ENCODE results near the gene SEMA5A.

SEMA5A gene

DNA sequence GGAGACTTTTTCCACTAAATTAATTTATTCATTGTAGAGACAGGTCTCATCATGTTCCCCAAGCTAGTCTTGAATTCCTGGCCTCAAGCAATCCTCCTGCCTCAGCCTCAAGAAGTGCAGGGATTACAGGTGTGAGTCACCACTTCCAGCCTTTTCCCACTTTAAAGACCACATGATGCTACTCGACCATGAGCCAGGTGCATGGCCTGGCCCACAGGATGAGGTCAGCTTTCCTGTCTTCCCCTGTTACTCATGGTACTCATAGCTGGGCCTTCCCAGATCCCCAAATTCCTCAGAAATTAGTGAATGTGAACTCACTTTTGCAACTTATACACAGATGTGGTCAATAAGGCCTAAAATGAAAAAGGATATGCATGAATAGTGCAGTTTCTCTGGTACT is 395.9 kb downstream of the SEMA5A start:
- DNase-seq, result no peak

DNA sequence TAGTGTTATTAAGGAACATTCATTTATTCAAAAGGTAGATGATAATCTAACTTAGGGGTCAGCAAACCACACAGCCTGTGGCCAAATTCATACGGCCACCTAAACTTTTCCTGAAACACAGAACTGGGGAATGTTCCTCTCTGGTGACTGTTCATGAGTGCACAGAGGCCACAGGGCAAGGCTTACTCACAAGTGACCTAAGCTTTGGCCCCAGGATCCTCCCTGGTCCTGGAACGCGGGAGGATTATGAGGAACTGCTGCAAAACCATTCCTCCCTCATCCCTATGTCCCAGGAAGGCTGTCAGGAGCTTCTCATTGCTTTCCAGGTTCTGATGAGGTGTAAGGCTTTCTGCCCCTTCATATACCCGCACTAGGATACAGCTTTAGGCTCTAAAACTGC is 397.6 kb downstream of the SEMA5A start:
- no peak for DNase-seq

DNA sequence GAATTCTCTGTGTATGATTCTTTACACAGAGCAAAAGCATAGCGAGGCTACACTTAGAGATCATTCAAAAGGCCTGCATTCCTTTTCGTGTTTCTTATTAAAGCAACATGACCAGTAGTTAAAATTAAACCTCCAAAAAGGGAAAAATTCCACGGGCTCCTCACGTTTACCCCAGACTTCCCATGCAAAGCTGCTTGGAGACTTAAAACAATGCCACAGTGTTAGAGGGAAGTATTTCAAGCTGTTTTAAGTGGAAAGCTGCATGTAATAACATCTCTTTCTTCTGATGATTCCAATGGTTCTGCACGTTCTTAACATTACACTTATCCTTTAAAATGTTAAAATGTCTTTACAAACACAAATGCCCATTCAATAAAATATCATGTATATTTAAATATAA is 405.2 kb downstream of the SEMA5A start:
- DNase-seq, result no peak

DNA sequence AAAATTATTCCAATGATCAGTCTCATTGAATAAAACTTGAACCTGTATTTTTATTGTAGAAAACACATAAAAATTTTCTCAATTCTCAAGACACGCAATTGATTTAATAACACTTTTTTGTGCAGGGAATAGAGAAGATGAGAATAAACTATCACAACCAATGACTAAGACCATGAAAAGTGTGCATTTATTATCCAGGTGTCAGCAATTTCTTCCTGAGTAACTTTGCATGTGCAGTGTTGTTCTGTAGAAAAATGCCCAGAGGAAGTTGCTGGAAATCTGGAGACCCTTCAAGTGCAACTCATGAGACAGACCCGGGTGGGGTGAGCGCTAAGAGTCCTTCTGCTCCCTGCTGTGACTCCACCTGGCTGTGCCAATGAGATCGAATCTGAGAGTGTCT is 405.7 kb downstream of the SEMA5A start:
- no peak for DNase-seq

DNA sequence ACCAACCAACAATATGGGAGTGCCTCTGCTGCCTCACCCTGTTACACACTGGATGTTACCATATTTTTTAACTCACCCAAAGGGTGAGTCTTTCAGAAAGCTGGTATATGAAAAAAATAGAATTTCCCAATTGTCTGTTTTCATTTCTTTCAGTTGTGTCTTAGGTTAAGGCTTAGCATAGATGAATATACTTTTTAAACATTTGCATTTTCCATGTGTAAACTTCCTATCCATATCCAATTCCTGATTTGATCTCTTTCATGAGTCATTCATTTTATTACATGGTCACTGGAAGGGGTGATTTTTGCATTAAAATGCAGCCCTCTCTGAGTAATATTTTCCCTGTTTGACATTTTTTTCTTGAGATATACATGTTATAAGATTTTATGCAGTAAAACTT is 406.5 kb downstream of the SEMA5A start:
- no peak for DNase-seq

DNA sequence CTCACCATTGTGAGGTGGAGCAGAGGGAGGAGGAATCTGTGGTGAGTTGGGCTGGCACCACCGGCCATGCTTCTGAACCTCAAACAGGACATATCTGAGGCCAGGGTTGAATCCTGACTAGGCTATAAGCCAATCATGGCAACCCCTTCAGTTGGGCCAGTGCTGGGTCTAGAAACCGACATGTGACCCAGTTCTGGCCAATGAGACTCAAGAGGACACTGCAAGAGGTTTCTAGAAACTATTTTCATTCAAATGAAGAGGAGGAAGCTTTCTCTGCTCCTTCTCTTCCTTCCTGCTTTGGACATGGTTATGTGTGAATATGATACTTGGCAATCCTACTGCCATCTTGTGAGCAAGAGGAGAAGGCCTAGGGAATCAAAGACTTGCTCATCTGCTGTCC is 417.7 kb downstream of the SEMA5A start:
- DNase-seq, result no peak

DNA sequence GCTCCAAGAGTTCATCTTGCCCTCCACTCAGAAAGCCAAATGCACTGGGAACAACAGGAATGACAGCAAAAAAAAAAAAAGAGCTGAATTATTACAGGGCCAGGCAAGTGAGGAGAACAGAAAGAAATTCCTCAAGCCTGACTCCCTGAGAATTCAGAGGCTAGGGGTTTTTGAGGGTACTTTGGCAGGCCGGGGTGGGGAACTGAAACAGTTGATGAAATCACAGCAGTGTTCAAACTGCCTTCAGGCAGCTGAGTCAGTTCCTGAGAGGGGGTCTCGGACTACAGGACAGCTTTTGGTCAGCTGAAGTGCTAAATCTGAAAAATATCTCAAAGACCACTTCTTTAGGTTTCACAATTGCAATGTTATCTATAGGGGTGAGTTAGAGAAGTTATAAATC is 419.4 kb downstream of the SEMA5A start:
- no peak for DNase-seq

DNA sequence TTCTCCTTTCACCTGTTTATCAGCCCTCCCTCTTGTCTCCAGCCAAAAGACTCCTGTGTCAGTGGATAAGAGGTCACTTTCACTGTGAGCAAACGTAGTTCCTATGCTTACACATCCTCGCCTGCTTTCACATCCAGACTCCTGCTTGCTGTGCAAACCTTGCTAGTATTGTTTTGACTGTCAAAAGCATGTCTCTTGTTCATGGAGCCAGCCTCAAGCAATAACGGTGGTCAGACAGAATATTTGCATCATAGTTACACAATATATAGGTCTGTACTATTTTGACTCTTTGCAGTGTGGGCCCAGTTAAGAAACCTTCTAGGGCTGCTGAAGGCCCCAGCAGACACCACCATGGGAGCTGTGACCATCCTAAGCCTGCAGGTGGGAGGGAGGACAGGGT is 420.0 kb downstream of the SEMA5A start:
- DNase-seq, result no peak

DNA sequence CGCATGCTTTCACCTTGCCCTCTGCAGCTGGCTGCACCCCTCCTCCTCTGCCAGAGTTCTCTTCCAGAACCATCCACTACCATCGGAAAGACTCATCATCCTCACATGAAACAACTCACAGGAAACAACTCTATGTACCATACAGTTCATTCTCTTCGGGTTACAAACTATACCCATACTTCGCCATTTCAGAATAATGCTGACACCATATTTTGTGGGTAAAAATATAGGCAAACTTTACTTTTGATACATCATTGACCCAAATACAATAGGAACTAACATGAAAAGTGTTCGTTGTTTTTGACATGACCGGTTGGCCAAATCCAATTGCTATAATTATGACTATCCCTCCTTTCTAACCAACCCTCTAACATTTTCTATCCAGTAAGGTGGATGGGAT is 421.0 kb downstream of the SEMA5A start:
- DNase-seq, result no peak

DNA sequence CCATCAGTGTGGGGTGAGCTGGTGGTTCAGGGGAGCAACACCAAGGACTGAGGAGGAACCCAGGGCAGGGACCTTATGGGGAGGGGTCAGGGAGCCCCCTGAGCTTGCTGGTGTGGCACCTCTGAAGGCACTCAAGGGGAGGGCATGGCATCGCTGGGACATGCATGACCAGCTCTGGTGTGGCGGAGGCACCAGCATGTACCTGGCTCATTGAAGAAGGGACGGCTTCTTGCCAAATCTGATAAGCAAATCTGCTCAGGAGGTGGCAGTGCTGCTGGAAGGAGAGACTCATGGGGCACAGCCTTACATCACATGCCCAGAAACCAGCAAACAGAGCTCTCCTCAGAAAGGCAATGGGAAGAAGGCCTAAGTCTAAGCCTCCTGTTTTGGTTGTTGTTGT is 421.8 kb downstream of the SEMA5A start:
- DNase-seq, result no peak

DNA sequence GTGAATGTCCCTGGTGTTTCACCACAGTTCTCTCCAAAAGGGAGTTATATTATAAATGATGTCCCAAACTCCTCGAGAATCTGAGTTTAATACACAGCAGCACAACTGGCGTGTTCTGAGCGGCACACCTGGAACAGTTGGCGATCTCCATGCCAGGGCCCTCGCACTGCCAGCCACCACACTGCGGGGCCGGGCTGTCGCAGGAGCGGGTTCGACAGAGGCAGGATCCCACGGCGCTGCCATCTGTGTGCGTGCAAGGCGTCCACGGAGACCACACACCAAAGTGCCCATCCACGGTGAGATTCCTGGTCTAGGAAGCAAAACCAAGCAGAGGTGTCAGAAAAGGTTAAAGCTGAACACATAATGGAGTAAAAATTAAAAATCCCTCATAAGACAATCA is 423.3 kb downstream of the SEMA5A start:
- no peak for DNase-seq

DNA sequence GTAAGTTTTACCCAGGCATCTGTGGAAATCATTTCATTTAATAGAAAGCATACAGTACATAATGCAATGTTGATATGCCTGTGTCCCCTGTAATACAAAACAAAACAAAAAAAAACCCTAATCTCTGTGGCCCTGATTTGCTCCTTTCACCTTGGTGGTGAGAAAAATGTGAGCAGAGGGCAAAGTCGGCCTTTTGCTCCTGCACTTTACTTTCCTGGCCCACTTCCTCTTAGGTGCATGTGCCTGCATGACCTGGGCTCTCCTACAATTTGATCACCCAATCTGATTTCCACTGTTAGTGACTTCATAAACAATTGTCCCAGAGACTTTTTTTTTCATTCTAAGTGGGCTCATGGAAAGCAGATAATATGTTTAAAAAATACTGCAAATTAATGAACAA is 424.3 kb downstream of the SEMA5A start:
- no peak for DNase-seq

DNA sequence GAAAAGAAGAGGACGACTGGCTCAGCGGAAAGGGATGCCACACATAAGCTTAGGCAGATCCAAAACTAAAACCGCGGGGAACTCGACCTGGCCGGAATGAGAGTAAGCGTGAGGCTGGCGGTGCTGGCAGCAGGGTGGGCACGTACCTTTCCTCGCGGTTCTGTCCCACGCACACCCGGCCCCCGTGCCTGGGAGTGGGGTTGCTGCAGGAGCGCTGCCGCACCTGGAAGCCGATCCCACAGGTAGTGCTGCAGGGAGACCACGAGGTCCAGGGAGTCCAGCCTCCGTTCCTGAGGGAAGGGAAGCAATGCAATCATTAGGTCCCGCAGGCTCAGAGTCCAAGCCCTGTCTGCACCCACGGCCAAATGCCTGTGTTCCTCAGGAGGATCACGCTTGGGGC is 427.0 kb downstream of the SEMA5A start:
- DNase-seq, result no peak

DNA sequence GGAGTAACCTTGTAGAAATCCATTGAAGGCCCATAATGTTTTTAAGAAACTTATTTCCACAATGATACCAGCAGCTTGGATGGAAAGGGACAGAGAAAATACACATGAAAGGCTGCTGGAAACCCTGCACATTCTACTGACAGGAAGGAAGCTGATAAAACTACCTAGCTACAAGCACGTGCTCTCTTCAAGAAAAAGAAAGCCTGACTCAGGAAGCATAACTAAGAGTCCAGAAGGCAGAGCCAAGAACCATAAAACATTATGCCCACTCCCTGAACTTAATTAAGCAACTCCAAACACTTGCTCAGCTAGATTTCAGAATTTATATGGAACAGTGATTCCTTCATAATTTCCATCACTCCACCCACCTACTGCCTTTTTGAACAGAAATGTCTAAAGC is 430.8 kb downstream of the SEMA5A start:
- DNase-seq, result no peak

DNA sequence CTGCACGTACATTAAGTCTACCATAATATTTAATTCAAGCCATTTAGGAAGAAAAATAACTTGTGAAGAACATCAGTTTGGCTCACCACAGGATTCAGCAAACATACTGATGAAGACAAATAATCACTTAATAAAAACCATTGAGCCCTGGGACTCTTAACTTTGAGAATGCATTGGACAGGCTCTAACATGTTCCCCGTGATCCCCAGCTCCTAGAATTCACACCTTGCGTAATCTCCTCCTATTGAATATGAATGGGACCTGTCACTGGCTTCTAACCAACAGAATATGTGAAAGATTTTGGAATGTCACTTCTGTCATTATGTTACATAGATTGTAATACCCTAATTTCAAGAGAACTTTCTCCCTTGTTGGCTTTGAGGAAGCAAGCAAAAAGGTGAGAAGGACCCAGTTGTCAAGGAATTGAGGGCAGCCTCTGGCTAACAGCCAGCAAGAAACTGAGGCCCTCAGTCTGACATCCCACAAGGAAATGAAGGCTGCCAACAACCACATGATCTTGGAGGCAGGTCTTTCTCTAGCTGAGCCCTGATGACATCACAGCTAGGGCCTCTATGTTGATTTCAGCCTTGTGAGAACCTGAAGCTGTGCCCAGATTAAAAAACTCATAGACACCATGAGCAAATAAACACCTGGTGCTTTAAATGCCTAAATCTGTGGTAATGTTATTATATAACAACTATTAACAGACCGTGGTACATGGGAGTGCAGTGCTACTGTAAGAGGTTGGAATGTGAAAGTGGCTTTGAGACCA is 433.2 kb downstream of the SEMA5A start:
- DNase-seq, result no peak

DNA sequence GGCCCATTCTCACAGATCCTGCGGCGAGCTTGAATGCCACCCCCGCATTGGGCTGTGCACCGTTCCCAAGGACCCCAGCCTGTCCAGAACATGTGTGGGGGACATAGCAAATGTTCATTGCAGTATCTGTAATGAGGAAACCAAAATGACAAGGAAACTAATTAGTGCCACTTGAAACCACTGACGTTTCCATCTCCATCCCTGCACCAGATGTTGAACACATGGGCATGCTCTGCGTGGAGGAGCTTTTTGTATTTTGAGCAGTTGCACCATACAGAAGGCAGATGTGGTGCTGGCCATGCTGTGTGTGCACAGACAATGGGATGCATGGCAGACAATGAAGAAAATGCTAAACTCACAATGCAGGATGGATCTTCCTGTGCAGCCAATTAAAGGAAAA is 437.7 kb downstream of the SEMA5A start:
- DNase-seq, result no peak

DNA sequence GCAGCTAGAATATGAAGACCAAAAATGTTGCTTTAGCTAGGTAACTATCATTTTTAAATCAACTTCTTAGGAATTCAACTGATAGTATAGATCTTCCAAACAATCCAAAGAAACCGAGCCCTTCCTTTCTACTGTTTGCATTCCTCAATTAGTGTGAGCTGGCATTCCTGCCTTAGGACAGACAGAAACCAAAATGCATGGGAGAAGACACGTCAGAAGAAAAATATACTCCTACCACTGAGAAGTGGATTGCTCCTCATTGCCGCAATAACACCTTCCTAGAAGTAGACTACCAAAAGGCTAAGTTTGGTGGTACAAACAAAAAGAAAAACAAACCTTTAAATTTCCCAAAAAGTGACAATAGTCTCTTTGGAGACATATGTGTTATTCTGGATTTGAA is 440.0 kb downstream of the SEMA5A start:
- no peak for DNase-seq

DNA sequence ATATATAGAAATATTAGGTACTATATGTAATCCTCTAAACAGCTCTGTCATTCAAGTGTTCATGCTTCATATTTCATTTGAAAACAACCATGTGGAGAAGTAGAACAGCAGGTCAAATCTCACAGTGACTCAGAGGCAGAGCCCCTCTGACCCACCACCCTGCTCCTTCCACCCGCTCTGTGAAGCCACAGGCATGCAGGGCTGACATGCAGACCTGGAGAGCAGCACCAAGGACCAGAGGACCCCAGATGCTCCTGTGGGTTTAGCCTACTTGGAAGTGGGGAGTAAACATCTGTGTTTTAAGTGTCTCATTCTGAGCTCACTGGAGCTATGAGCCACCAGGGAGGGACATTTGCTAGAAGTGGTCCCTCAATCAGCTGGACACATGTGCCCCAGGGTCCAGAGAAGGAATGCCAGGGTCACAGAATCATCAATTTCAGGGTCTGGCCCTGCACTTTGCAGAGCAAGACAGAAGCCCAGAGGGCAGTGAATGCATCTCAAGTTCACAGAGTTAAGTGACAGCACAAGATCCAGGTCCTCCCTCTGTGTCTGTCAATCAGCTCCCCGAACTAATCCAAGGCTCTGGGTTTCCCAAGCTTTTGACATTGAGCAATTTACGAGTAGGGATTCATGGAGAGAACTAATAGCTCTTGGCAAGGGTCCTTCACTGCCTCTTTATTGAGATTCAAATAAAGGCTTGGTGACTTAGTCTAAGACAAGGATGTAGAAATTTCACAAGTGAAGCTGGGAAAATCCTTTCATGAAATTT is 441.1 kb downstream of the SEMA5A start:
- no peak for DNase-seq

DNA sequence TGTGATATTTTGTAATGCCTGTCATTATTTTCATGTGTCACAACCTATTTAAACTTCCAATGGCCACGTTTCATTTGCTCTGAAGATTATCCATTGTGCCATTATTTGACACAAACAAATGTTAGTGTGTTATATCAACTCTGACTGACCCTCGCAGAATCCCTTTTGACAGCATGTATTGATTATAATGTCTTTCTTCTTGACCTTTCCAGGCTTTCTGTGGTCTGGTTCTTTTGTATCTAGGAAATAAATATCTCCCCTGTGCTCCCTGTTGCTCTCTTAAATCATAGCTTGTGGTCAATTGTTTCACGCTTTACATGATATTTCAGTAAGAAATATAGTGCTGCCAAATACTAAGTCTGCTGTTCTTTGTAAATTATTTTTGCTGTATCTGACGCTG is 442.6 kb downstream of the SEMA5A start:
- DNase-seq, result no peak

DNA sequence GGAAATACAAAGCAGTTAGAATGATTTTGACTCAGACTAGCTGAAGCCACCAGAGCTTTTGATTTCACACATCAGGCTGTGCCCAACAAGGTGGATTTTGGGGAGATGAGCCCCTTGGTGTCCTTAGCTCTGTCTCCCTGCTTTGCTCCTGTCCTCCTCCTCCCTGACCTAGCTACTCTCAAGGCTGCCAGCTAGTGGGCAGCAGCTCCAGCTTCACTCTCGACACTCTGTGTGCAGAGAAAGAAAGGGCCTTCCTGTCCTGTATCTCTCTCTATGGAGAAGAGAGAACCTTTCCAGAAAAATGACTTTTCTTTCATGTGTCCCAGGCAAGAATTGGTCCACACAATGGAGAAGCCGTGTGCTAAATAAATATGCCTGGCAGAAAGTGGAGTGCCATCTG is 446.2 kb downstream of the SEMA5A start:
- DNase-seq, result no peak

DNA sequence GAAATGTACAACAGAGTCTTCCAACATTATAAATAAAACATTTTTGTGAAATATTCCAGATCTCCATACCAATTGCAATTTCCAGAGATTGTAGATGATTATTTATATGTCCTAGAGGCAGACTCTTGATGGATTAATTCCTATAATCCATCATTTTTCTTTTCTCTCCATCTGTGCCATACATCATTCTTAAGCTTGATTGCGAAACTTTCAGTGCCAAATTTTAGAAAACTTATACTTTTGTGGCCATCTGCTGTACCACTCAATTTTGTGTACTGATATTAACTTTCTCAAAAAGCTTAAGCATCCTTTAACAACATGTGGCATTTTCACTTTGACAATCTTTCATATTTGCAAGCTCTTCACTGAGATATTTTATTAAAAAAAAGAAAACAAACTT is 446.9 kb downstream of the SEMA5A start:
- DNase-seq, result no peak

DNA sequence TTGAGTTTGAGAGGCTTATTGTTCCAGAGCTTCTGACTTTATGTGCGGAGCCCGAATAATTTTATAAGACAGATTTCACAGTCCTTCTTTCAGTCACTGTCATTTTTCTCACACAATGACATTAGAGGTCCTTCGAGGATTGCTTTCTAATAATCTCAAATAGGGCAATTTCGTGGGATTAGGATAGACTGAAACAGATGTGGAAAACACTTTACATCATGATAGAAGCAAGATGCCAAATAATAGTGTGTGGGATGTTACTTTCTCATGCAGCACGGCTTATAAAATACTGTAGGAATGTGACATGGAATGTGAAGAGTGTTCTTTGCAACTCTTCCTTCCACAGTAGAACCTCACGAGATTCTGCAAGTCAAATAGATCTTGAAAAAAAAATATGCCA is 451.3 kb downstream of the SEMA5A start:
- DNase-seq, result no peak

DNA sequence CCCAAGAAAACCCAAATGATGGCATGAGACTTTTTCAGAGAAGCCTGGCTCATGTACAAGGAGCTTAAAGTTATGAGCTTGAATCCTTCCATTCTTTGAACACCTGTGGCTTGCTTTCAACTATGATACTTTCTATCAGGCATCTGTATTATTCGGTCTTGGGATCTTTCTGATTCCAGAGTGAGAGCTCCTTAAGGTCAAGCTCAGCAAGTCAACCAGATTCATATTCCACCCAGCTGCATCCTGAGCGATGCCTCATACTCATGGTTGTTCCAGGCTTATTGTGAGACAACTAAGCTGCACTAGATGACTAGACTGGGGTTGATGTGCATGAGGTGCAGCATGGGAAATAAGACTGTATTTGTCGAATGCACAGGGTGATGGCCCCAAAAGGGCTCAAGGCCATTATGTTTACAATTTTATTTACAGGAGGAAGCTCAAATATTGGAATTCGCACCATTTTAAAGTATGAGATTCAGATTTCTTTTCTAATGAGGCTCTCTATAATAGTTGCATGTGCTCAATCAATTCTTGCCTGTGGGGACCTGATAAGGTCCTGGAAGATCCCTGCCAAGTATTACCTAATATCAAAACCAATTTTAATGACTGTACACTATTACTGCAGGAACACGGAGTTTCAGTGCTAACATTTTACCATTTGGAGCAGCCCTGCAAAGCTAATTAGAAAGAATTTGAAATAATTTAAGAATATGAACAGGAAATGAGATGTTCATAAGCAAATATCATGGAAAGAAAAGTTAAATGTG is 453.8 kb downstream of the SEMA5A start:
- DNase-seq, result no peak
